GM12878 (cell line): ENCODE data around the gene C10orf90. TPM values are rescaled to one million over a fixed set of nuclear protein-coding genes. Genes with fewer than 3 reads are reported as not detected.

Experiments used
- ATAC-seq: fragments of 200-7000 bp; cut with Tn5 transposase; 3 replicates; pipeline ENCODE4 v1.9.1; 2020; ENCODE audit warnings: mild to moderate bottlenecking, moderate library complexity
- BruUV-seq: library from RNA; stranded (reverse); fragments of 400-500 nt; replicated peaks from 2 replicates; lab custom pipeline; 2021; lab: Mats Ljungman, UMichigan
- CTCF ChIA-PET: fragments of 300-600 bp; sonication (Branson Sonifier 250); formaldehyde crosslinking; extraction: SDS; loops from one replicate; lab custom pipeline; 2021; ENCODE audit warnings: inconsistent platforms; lab: Yijun Ruan, JAX
- POLR2A ChIA-PET: fragments of 350-600 bp; formaldehyde crosslinking; extraction: SDS; loops from one replicate; lab custom pipeline; 2021; ENCODE audit warnings: inconsistent platforms; lab: Charles Lee
- RAD21 ChIA-PET: fragments of 300-600 bp; sonication (Branson Sonifier 250); formaldehyde crosslinking; loops from one replicate; lab custom pipeline; 2023; ENCODE audit warnings: antibody characterized with exemption; ENCODE audit not compliant: unreplicated experiment; lab: Charles Lee
- SMC1A ChIA-PET: fragments of 300-600 bp; sonication (Branson Sonifier 250); formaldehyde crosslinking; loops from one replicate; lab custom pipeline; 2023; ENCODE audit not compliant: unreplicated experiment, uncharacterized antibody; lab: Charles Lee
- DNase-seq: peaks from one replicate; pipeline ENCODE4 v3.0.0-alpha.2; 2011; ENCODE audit warnings: low read depth, low spot score
- FAIRE-seq: peaks from 3 replicates; lab custom pipeline; 2011; peaks lifted over from hg19 to GRCh38; lab: Jason Lieb, UNC
- H2AFZ ChIP-seq: 2 replicates; pipeline ENCODE4 v1.6.0; 2011; ENCODE audit warnings: low read depth, low read length, control low read depth; ENCODE audit not compliant: control insufficient read depth
- H3K27ac ChIP-seq: 2 replicates; pipeline ENCODE4 v1.5.1; 2011; ENCODE audit warnings: control low read depth; ENCODE audit not compliant: control insufficient read depth, insufficient read depth
- H3K27me3 ChIP-seq, 2 experiments: replicated peaks in 1 of 2; 2 replicates each; pipeline versions ENCODE4 v1.6.0 to v1.6.1; 2011; ENCODE audit warnings: low read length in 1 of 2; ENCODE audit not compliant: control insufficient read depth in 2 of 2, insufficient read depth in 2 of 2
- H3K36me3 ChIP-seq, 2 experiments: 2 replicates each; pipeline ENCODE4 v1.5.1; 2011; ENCODE audit warnings: low read length in 1 of 2; ENCODE audit not compliant: control insufficient read depth in 2 of 2, insufficient read depth in 2 of 2
- H3K4me1 ChIP-seq: 2 replicates; pipeline ENCODE4 v1.6.1; 2011; ENCODE audit warnings: mild to moderate bottlenecking, low read length, moderate library complexity, mixed read lengths; ENCODE audit not compliant: control insufficient read depth, insufficient read depth
- H3K4me2 ChIP-seq: 2 replicates; pipeline ENCODE4 v1.6.0; 2011; ENCODE audit warnings: control low read depth; ENCODE audit not compliant: control insufficient read depth, insufficient read depth
- H3K4me3 ChIP-seq: fragments of 200-600 bp; sonication (generic); 2 replicates; pipeline ENCODE4 v1.5.1; 2016
- H3K79me2 ChIP-seq: 2 replicates; pipeline ENCODE4 v1.6.0; 2011; ENCODE audit warnings: low read length; ENCODE audit not compliant: control insufficient read depth, insufficient read depth
- H3K9ac ChIP-seq: 2 replicates; pipeline ENCODE4 v1.8.0; 2011; ENCODE audit warnings: low read length, control low read depth, mixed read lengths; ENCODE audit not compliant: control insufficient read depth, insufficient read depth
- H3K9me3 ChIP-seq: replicated peaks from 3 replicates; pipeline ENCODE4 v1.5.1; 2011; ENCODE audit warnings: mild to moderate bottlenecking, low read length; ENCODE audit not compliant: control insufficient read depth, insufficient read depth
- H4K20me1 ChIP-seq: 2 replicates; pipeline ENCODE4 v1.6.0; 2011; ENCODE audit not compliant: control insufficient read depth, insufficient read depth
- ATF2 ChIP-seq: IDR thresholded peaks from 2 replicates; pipeline ENCODE4 v1.6.1; 2012; ENCODE audit warnings: low read length, inconsistent platforms
- BCL11A ChIP-seq: IDR thresholded peaks from 2 replicates; pipeline ENCODE4 v1.6.1; 2011; ENCODE audit warnings: low read depth, low read length
- IRF3 ChIP-seq: fragments of 450-650 bp; IDR thresholded peaks from 2 replicates; pipeline ENCODE4 v1.6.1; 2014; ENCODE audit warnings: mild to moderate bottlenecking
- USF1 ChIP-seq: IDR thresholded peaks from 2 replicates; pipeline ENCODE4 v1.6.1; 2011; ENCODE audit warnings: borderline replicate concordance, low read depth, mild to moderate bottlenecking, moderate library complexity, mixed read lengths, low read length; ENCODE audit not compliant: insufficient read depth; ENCODE audit errors: extremely low read length
- ZBTB40 ChIP-seq: fragments of 450-650 bp; IDR thresholded peaks from 2 replicates; pipeline ENCODE4 v1.6.1; 2016; ENCODE audit warnings: mild to moderate bottlenecking, moderate library complexity, borderline replicate concordance
- WGBS: methylation state at CpG from one replicate; pipeline ENCODE4 v1.1.6; 2016; ENCODE audit warnings: low lambda C conversion rate; ENCODE audit not compliant: insufficient replicate concordance, insufficient coverage; ENCODE audit errors: missing lambda C conversion rate; 5-methylcytosine and 5-hydroxymethylcytosine counted together
- in situ Hi-C: fragments of 300-500 bp; cut with MboI; formaldehyde crosslinking; loops from 9 replicates; pipeline ENCODE4 v1.14.3; 2018; ENCODE audit warnings: mixed read lengths
- intact Hi-C: fragments of 100-400 bp; cut with micrococcal nuclease; formaldehyde crosslinking; loops from one replicate; pipeline ENCODE4 v1.14.2; 2022; ENCODE audit not compliant: unreplicated experiment
- polyA plus RNA-seq, 11 experiments: library from polyadenylated mRNA; depleted of rRNA in 4 of 11; unstranded in 6 of 11; stranded (reverse) in 5 of 11; fragments of >200 nt; fragmentation: Nextera tagmentation in 4 of 11; fragmentation: Illumina TruSeq in 1 of 11; extraction: Ambion mirVana in 4 of 11; extraction: Trizol in 1 of 11; gene quantifications; 1 replicate in 1 of 11; 2 replicates in 10 of 11; pipeline versions ENCODE4 v1.2.1 to v1.2.3, GENCODE V29; 2011 to 2016; ENCODE audit warnings: inconsistent platforms in 2 of 11, missing spikeins in 2 of 11, low read depth in 1 of 11
- total RNA-seq, 4 experiments: library from RNA; depleted of rRNA in 3 of 4; stranded (reverse); fragments of >200 nt in 3 of 4; fragmentation: Illumina TruSeq in 1 of 4; extraction: Trizol in 1 of 4; gene quantifications; 2 replicates each; pipeline versions ENCODE4 v1.2.1 to v1.2.3, GENCODE V29; 2013 to 2021

The C10orf90 gene
- total and polyA plus RNA-seq, 10 of the 15 experiments (the other 5 are each of a cell fraction or from before 2014, with no cell fraction given): 0.04 TPM; not detected in 9

GRCh38 chr10:126638542-126638941 is 32.0 kb downstream of the C10orf90 start:
- POLR2A ChIA-PET: interaction anchor here (0.5 kb wide), 1 partner anchor 31 kb away, joined by 4 read pairs; no protein-coding TSS in a partner anchor
- no peaks in the 10 kb centered on the region for H4K20me1 ChIP-seq
- H3K9ac ChIP-seq: no peak overlapping the region
- H3K9me3 ChIP-seq: no peaks in the 10 kb centered on the region
- SMC1A ChIA-PET: no interaction called here
- TF ChIP-seq ATF2: no peak
- no peak for TF ChIP-seq BCL11A
- no peak for TF ChIP-seq IRF3
- TF ChIP-seq USF1: no peak
- no peak for TF ChIP-seq ZBTB40
- WGBS: 13% methylated on average over 6 of the region's 6 CpGs
- no peaks in the 10 kb centered on the region for H3K79me2 ChIP-seq
- no peak overlapping the region for H3K4me3 ChIP-seq
- intact Hi-C loops (no loop called here), in situ Hi-C loops (no loop called here)
- H3K27ac ChIP-seq: no peak overlapping the region
- no peaks in the 10 kb centered on the region for H3K4me1 ChIP-seq
- no TSS peak for BruUV-seq
- DNase-seq (no peak), ATAC-seq (no peak), FAIRE-seq (no peak)
- H2AFZ ChIP-seq: no peak overlapping the region
- CTCF ChIA-PET: no interaction called here
- H3K27me3 ChIP-seq: no peaks in the 10 kb centered on the region
- RAD21 ChIA-PET: no interaction called here
- H3K36me3 ChIP-seq: no peaks in the 10 kb centered on the region
- H3K4me2 ChIP-seq: no peak overlapping the region
